Activated naive CD8-positive, alpha-beta T cell treated with anti-CD3 and anti-CD28 coated beads, Interleukin-2, amount 50 U/mL, for 16 hours (primary cell): Measurements from ENCODE around the gene BMERB1.
"Not testable (repeated sequence)": the region's sequence is repeated elsewhere in the genome, so short reads cannot be mapped to it uniquely, and the experiment has no call there.

Experiments used
- DNase-seq: peaks from one replicate; pipeline ENCODE4 v3.0.0-alpha.2; 2020; ENCODE audit warnings: low read depth, low spot score

The BMERB1 gene

GRCh38 chr16:15425861-15426260 lies 8.5 kb upstream of the BMERB1 start:
- no peak for DNase-seq

GRCh38 chr16:15426796-15427195 lies 7.6 kb upstream of the BMERB1 start:
- no peak for DNase-seq

GRCh38 chr16:15427648-15428239 lies 6.6 kb upstream of the BMERB1 start:
- DNase-seq = peak; percentile 25

- not testable (repeated sequence) for DNase-seq
Measured at GRCh38 chr16:15430884-15431283, 3.5 kb upstream of the BMERB1 start.

GRCh38 chr16:15434079-15434424 lies 336 bp upstream of the BMERB1 start:
- DNase-seq = no peak

- no peak for DNase-seq
Measured at GRCh38 chr16:15435216-15435864, 952 bp downstream of the BMERB1 start.

- DNase-seq = no peak
Measured at GRCh38 chr16:15439102-15439501, 4.7 kb downstream of the BMERB1 start.

- no peak for DNase-seq
Measured at GRCh38 chr16:15439521-15439920, 5.1 kb downstream of the BMERB1 start.

GRCh38 chr16:15440852-15441251 lies 6.5 kb downstream of the BMERB1 start:
- no peak for DNase-seq

- DNase-seq = not testable (repeated sequence)
Measured at GRCh38 chr16:15442140-15442539, 7.8 kb downstream of the BMERB1 start.

- no peak for DNase-seq
Measured at GRCh38 chr16:15443753-15444152, 9.4 kb downstream of the BMERB1 start.

- no peak for DNase-seq
Measured at GRCh38 chr16:15444264-15444663, 9.9 kb downstream of the BMERB1 start.

GRCh38 chr16:15445450-15445849 lies 11.1 kb downstream of the BMERB1 start:
- DNase-seq = no peak

- DNase-seq = no peak
Measured at GRCh38 chr16:15446901-15447300, 12.5 kb downstream of the BMERB1 start.

- no peak for DNase-seq
Measured at GRCh38 chr16:15450624-15451023, 16.2 kb downstream of the BMERB1 start.

- no peak for DNase-seq
Measured at GRCh38 chr16:15451098-15451731, 16.8 kb downstream of the BMERB1 start.

GRCh38 chr16:15452246-15452855 lies 18.0 kb downstream of the BMERB1 start:
- DNase-seq = no peak

- DNase-seq = not testable (repeated sequence)
Measured at GRCh38 chr16:15453296-15453695, 18.9 kb downstream of the BMERB1 start.

GRCh38 chr16:15454933-15455332 lies 20.5 kb downstream of the BMERB1 start:
- not testable (repeated sequence) for DNase-seq

GRCh38 chr16:15457400-15457799 lies 23.0 kb downstream of the BMERB1 start:
- DNase-seq = no peak

- no peak for DNase-seq
Measured at GRCh38 chr16:15457958-15458357, 23.6 kb downstream of the BMERB1 start.

GRCh38 chr16:15459791-15460190 lies 25.4 kb downstream of the BMERB1 start:
- no peak for DNase-seq

- DNase-seq = no peak
Measured at GRCh38 chr16:15460601-15461000, 26.2 kb downstream of the BMERB1 start.
